T-helper 9 cell (primary cell): ENCODE data around the gene CFAP92.

Experiments used
- DNase-seq: peaks from one replicate; pipeline ENCODE4 v3.0.0-alpha.2; 2020

CFAP92 gene

DNA sequence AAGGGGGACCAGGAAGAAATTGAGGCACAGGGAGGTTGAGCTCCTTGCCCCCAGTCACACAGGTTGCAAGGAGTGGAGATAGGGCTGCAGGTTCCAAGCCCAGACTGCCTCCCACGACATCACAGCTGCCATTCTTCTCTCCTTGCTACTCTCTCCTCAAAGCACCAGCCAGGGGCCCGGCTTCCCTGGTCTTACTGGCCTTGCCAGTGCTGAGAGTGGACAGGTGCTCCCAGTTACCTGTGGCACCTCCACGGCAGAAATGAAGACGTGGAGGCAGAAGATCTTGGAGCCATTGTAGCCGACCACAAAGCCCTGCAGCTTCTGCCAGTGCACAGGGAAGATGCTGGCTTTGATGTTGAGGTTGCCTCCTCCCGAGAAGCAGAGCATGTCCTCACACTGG lies 132.4 kb downstream of the CFAP92 start:
- DNase-seq = no peak
